HG03064 (cell line): ENCODE results near the gene ARX.
A peak's percentile ranks its signal among the peaks of the same experiment; 100 is the strongest.

Experiments
- ATAC-seq: cut with Tn5 transposase; IDR thresholded peaks from one replicate; pipeline ENCODE4 v1.9.1; 2021; ENCODE audit warnings: low read depth; ENCODE audit not compliant: unreplicated experiment

ARX gene

DNA sequence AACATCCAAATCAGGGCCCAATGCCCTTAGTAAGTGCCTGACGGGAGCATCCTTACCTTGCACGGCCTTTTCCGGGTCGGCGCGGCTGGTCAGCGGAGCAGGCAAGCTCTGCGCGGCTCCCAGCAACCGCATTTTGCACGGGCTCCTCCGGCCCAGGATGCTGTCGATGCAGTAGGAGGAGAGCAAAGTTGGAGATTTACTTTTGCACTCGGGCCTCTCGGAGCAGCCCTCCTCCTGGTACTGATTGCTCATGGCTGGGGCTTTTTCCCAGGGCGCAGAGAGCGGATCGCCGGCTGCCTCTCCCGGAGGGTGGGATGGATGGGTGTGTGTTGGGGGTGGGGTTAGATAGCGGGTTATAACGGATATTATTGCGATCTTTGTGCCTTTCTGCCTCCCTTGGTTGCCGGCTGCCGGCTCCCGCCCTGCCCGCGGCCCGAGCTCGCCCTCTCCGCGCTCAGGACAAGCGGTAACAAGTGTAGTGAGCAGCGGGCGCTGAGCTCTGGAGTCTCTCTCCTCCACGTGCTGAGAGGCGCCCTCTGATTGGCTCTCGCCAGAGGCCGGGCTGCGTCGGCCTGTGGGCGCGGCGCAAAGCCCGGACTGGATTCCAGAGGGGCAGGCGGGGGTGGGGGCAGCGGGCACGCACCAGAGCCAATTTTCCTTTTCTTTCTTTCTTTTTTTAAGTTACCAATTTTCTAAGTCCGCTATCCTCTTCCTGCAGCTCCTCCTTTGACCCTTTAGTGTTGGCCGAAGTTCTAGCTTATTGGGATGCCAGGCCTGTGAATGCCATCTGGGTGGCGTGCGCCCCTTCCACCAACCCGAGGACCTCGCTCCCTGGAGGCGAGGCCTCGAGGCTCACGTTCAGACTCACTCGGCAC is at the start of gene ARX:
ARX (minus strand) TSS at position 480 of the 875 bp plus-strand sequence; CDS start at position 252, 228 bp downstream.
- ATAC-seq: peak; percentile 56

GRCh38 chrX:25059273-25059672 is 43.5 kb upstream of the ARX start:
- no peak for ATAC-seq

DNA sequence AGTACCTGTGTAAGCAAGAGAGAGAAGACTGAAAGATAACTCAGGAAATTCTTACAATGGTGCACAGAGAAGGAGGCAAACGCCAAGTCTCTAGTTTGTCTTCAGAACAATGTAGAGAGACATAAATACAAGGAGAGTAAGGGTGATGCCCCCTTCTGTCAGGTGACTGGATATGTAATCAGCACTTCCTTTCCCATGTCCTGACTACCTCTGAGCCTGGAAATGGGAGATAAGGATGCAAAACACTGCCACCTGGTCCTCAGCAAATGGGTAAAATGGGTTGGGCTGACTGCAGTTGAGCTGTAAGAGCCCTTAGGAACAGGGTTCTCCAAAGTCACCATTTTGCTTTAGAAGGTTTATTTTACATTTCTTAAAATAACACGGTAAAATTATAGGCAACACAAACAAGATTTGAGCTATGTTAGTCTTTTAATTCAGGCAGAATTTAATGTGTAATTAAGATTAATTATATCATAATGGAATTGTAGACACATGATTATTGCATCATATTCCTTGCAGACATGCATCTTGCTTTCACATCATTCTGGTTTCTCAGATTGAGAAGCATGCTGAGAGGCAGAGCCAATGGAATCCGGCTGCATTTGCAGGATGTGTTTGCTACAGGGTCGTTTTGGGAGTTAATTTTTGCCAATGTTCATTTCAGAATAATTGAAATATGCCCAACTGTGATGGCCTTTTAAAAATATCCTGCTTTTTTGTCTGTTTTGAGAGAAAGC is 37.2 kb upstream of the ARX start:
- no peak for ATAC-seq

DNA sequence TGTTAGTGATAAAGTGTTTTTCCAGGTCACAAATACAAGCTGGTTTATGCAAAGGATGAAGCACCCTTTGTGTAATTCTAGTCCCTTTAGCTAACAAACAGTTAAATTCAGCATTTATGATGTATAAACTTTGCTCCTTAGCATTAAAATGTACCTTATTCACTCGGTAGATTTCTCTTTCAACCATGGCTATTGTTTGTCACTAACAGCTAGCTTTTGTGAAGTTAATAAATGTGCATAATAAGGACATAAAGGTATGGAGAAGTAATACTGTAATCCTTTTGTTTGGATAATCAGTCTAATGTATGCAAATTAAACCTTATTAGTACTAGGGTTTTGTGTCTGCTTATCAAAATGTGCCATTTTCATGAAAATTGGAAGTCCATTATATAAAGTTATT is 34.2 kb upstream of the ARX start:
- no peak for ATAC-seq

- ATAC-seq: no peak
These were observed 33.6 kb upstream of the ARX start for GRCh38 chrX:25049357-25049756.

- no peak for ATAC-seq
These were observed 32.4 kb upstream of the ARX start for GRCh38 chrX:25048178-25048577.

GRCh38 chrX:25043192-25043591 is 27.4 kb upstream of the ARX start:
- ATAC-seq: no peak

DNA sequence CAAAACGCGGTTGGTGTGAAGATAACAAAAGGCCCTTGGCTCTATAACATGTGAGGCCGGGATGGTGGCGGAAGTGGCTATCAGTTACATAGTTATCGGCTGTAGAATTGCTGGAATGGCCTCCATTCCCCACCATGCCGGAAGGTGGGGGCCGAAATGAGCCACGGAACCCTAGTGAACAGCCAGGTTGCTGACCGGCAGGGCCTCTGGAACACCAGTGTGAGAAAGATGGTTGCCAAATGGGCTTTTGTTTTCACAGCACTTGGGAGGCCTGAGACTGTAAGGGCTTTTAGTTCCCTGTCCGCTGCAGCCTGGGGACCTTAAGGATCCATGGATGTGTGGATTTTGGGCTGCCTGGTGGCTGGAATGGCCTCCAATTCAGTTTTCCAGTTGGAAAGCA is 23.3 kb upstream of the ARX start:
- ATAC-seq: no peak

DNA sequence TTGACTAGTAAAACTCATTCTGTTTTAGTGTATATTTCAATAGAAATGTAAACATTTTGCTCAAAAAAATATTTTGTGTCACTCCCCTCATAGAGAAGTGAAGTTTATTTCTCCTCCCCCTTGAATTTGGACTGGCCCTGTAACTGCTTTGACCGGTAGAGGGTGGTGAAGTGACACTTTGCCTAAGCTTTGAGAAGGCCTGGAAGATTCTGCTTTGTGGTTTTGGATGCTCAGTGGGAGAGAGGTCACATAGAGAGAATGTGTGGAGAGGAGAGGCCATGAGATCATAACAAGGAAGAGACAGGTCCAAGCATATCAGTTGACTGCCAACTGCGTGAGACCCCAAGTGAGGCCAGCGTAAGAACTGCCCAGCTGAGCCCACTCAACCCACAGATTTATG is 19.1 kb upstream of the ARX start:
- ATAC-seq: no peak

- ATAC-seq: no peak
These were observed 13.6 kb upstream of the ARX start for GRCh38 chrX:25029288-25029825.

GRCh38 chrX:25028726-25029125 is 13.0 kb upstream of the ARX start:
- no peak for ATAC-seq

DNA sequence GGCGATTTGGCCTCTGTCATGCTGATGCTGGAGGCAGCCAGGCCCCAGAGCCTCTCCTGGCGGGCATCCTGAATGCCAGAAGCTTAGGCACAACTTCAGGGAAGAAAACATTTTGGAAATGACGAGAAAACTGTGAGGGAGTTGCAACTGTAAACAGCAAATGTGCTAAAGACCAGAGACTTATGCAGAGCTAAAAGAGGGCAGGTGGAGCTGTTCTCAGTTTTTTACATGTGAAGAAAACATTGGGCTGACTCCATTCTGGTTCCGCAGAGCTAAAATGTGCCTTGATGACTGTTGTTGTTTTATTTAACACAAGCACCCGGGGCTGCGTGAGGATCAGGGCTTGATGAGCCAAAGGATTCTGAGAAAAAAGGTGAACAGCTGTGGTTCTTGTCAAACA is 10.8 kb upstream of the ARX start:
- no peak for ATAC-seq

GRCh38 chrX:25025615-25026014 is 9.8 kb upstream of the ARX start:
- no peak for ATAC-seq

DNA sequence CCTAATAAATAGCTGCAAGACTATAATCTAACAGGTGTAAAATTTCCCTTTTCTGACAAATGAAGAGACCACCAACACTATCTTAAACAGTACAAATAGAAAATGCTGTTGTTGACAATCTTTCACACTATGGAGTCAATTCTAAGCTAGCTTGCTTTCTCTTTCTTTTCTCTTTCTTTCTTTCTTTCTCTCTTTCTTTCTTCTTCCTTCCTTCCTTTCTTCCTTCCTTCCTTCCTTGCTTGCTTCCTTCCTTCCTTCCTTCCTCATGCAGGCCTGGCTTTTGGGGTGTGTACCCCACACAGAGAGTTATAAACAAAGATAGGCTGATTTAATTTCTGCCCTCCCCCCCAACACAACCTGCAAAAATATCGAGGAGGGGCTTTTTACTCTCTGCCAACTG is 8.1 kb upstream of the ARX start:
- ATAC-seq: no peak

- ATAC-seq: no peak
These were observed 6.9 kb upstream of the ARX start for GRCh38 chrX:25022499-25023325.

GRCh38 chrX:25020905-25021449 is 5.2 kb upstream of the ARX start:
- ATAC-seq: no peak

DNA sequence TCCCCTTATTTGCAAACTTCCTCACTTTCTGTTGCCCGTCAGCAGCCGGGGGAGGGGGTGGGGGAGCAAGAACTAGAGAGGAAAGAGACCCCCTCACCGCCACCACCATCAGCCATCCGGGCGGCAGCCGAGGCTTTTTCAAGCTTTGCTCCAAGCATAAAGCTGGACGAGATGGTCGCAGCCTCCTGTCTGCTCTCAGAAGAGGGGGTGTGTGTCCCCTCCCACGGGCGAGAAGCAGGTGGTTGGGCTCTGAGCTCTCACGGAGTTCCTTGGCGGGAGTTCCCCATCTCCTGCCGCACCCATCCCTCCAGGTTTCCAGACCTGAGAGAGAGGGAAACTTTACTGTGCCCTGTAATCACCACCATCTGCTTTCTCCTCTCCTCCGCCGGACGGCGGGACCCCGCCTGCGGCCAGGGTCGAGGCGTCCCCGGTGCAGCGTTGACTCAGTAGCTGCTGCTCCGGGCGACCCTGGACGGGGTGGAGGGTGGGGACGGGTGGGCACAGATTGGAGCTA is 4.7 kb upstream of the ARX start:
- ATAC-seq: no peak

GRCh38 chrX:25019707-25020390 is 4.1 kb upstream of the ARX start:
- ATAC-seq: no peak

GRCh38 chrX:25018682-25019081 is 2.9 kb upstream of the ARX start:
- no peak for ATAC-seq
